ENCODE results near the gene PLB1.

The PLB1 gene

DNA sequence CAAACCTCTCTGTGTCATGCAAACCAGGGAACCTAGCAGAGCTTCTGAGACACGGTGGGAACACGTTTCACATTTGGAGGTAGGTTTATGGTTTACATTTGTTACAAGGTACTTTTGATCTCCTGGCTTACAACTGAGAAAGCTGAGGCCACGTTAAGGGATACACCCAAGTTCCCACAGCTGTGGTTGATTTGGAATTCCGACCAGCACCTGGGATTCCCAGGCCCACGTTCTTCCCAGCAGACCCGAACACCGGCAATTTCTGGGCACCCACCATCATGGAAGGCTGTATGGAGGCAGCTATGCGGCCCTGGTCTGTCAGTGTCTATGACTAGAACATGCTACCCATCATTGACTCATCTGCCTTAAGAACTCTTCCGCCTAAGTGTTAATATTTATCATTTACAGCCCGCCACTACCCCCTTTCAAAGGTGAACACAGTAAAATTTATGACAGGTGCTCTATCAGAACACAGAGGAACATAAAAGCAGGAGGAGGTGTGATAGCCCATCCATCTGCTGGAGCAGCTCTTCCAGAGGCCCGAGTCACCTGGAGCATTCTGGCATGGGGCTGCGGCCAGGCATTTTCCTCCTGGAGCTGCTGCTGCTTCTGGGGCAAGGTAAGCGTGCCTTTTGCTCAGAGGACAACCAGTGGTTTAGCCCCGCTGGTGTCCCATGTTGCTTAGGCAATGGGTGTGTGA is at the start of gene PLB1:
Gene PLB1 (plus strand): TSS at position 510 of the 700 bp plus-strand sequence. CDS start 55 bp downstream, at position 565.
- no peak for DNase-seq

- DNase-seq: no peak
Observed at GRCh38 chr2:28446531-28446930, 49.3 kb upstream of the PLB1 start.

- DNase-seq: peak; percentile 16
Observed at GRCh38 chr2:28447086-28447485, 48.8 kb upstream of the PLB1 start.

DNA sequence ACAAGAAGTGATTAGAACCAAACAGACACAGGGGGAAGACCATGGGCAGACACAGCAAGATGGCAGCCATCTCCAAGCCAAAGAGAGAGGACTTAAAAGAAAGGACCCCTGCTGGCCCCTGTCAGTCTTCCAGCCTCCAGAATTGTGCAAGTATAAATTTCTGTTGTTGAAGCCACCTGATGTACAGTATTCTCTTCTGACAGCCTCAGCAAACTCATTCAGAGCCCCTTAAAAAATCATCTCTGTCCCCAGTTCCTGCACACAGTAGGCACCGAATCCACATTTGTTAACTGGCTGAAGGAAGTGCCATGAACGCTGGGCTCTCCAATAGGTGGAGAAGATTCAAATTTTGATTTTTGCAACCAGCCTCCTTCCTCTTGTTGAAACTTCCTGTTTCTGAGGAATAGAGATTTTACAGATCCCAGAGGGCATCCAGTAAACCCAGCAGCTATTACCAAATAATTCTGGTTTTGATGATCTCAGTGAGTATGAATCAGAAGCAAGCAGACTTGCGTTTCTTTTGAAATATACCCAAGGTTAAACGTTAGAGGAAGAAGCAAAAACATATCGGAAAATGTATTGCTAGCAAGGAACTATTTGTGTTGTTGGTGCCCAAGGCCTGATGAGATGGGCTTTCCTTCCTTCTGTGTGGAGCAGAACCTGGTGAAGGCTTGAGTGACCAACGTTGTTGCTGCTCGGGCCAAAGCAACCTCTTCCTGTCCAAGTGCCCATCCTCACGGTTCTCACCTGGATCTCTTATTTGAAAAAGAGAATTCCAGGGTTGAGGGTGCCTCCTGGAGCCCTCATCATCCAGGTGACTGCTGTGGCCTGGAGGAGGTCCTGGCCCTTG is 47.7 kb upstream of the PLB1 start:
- peak; percentile 88 for DNase-seq

DNA sequence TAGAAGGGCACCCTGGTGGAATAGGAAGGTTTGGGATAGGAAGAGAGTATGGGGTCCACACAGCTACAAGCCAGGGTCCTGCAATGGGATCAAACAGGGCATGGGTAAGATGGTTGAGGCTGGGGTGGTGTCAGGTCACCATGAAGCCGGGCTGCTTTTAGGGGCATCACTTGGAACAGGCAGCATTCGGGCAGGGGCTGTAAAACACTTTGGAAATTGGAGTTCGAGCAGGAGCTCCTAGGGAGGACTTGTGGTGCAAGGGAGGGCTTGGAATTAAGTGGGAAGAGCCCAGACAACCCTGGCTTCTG is 47.1 kb upstream of the PLB1 start:
- no peak for DNase-seq

GRCh38 chr2:28449126-28449487 is 46.8 kb upstream of the PLB1 start:
- DNase-seq: no peak

DNA sequence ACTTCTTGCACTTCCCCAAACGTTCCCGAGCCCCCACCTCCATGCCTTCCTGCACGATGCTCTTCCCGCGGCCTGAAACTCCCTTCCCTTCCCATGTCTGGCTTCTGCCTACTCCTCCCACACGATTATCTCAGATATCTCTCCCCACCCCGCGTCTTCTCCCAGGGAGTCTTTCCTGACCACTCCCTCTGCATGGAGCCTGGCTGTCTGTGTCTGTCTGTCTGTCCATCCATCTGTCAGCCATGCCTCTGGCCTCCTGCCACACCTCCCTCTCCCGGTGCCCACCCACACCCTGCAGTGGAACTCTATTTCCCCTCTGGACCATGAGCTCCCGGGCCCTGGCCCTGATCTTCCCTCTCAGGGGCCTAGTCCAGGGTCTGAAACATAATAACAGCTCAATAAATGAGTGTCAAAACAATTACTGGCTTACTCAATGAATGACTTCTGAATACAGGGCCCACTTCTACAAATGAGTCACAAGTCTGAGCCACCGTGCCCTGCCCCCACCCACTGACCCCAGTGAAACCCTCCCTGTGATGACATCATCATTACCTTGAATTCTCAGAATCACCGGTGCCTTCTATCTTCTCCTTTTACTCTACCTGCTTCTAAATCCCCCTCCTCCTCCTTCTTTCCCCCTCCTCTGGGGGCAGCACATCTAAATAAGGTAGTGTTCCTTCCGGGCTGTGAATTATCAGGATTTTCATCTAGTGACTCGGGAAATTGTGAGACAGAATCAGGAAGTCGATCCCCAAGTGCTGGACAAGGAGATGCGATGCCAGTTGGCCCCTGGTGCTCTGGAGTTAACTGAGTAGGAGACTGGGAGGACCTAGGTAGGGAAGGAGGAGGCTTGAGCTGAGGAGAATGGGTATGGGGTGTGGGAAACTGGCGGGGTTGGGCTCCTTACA is 46.1 kb upstream of the PLB1 start:
- peak; percentile 87 for DNase-seq

- no peak for DNase-seq
Observed at GRCh38 chr2:28450901-28451565, 44.8 kb upstream of the PLB1 start.

- peak; percentile 32 for DNase-seq
Observed at GRCh38 chr2:28451793-28452533, 43.9 kb upstream of the PLB1 start.

DNA sequence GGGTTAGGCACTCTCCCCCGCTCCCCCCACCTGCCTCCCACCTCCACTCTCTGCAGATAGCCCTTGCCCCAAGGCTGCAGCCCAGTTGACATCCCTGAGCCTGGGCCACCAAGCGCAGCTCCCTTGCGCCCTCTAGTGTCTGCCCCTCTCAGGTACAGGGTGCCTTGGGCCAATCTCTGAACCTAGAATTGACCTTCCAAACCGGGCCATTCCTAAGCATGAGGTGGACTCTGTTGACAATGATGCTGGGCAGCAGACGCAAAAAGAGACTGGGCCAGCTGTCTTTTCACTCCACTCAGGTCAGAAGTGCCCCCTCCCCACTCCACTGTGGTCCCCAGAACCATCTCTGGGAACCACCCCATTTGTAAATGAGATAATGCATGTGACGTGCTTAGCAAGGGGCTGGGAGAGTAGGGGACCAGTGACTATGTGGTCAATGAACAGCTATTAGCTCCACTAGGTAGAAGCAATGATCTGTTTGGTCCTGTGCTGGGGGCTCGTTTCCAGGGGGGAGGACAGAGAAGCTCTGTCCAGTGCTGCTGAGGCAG is 43.3 kb upstream of the PLB1 start:
- no peak for DNase-seq

- DNase-seq: no peak
Observed at GRCh38 chr2:28453396-28453795, 42.5 kb upstream of the PLB1 start.

GRCh38 chr2:28454016-28454930 is 41.6 kb upstream of the PLB1 start:
- no peak for DNase-seq

DNA sequence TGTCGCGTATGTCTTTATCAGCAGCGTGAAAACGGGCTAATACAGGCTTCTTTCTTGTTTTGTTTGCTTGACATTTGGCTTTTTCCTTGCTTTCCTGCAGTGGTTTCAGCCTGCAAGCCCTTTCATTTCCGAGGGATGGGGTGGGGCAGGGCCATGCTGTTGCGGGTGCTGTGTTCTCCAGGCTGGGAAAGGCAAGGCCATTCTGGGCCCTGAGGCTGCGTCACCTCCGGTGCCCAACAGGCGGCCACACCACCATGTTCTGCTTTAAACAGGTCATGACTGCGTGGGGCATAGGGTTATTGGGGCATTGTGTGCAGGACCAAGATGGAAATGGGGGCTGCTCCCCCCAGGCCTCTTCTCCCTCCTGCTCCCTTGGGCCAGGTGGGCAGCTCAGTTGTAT is 38.6 kb upstream of the PLB1 start:
- DNase-seq: no peak

DNA sequence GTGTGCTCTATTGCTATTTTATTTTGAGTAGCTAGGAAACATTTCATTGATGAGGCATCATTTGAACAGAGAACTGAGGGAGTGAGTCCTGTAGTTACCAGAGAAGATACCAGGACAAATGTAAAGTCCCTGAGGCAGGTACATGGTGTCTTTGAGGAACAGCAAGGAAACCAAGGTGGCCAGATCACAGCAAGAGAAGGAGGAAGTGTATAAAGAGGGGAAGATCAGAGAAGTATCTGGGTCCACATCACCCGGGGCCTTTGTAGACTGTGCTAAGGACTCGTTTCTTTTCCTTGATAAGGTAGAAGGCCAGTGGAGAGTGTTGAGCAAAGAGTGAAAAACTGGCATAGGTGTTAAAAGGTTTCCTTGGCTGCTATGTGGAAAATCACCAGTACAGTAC is 34.8 kb upstream of the PLB1 start:
- no peak for DNase-seq

DNA sequence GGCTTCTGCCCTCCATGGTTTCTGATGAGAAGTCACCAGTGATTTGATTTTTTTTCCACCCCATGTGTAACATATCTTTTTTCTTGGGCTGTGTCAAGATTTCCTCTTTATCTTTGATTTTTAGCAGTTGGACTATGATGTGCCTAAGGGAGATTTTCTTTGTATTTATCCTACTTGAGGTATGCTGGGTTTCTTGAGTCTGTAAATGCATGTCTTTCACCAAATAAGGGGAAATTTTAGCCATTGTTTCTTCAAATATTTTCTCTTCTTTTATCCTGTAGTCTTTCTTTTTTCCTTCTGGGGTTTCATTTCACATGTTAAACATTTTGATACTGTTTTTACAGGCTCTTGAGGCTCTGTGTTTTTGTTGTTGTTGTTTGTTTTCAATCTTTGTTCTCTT is 33.7 kb upstream of the PLB1 start:
- DNase-seq: no peak

GRCh38 chr2:28463211-28463816 is 32.5 kb upstream of the PLB1 start:
- DNase-seq: no peak

DNA sequence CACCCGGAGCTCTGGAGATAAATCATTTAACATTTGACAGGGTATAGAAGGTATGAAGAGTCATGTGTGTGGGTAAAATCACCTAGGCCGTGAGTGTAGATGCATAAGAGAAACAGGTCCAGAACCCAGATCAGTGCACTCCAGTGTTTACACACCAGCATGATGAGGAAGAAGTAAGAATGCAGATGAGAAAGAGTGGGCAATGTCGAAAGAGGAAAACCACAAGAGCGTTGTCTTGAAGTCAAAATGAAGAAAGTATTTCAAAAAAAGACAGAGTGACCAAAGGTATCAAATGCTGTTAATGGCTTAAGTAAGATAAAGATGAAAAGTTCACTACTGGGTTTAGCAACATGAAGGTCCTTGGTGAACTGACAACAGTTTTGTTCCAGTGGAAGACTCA is 32.0 kb upstream of the PLB1 start:
- DNase-seq: no peak

GRCh38 chr2:28465148-28465885 is 30.5 kb upstream of the PLB1 start:
- DNase-seq: peak; percentile 68

- DNase-seq: no peak
Observed at GRCh38 chr2:28469304-28469703, 26.6 kb upstream of the PLB1 start.

All from NCI-H226 (cell line).